Measurements from ENCODE around the gene PDE12.

- TF ChIP-seq CTCF (IDR thresholded peaks at IDR 0.05 in 4 of 5, conservative IDR thresholded peaks at IDR 0.05 in 1 of 5), result no peak
- no peak for TF ChIP-seq POLR2A (IDR thresholded peaks at IDR 0.05)
Observed at GRCh38 chr3:57594144-57594543, 38.1 kb downstream of the PDE12 start.
